Kidney epithelial cell (primary cell): ENCODE data around the gene ZNF860. TPM values are rescaled to one million over a fixed set of nuclear protein-coding genes. Genes with fewer than 3 reads are reported as not detected.
"Not testable (repeated sequence)": the region's sequence is repeated elsewhere in the genome, so short reads cannot be mapped to it uniquely, and the experiment has no call there.

Source experiments
- DNase-seq: peaks from one replicate; pipeline ENCODE4 v3.0.0-alpha.2; 2010; ENCODE audit warnings: low read depth
- H3K27me3 ChIP-seq: 2 replicates; pipeline ENCODE4 v1.6.0; 2011; ENCODE audit warnings: low read length; ENCODE audit not compliant: control insufficient read depth, insufficient read depth
- H3K36me3 ChIP-seq: 2 replicates; pipeline ENCODE4 v1.5.1; 2011; ENCODE audit warnings: low read length; ENCODE audit not compliant: control insufficient read depth, insufficient read depth
- H3K4me3 ChIP-seq: 2 replicates; pipeline ENCODE4 v1.5.1; 2011; ENCODE audit warnings: low read depth, mild to moderate bottlenecking, control low read depth, low read length
- total RNA-seq: library from RNA; depleted of rRNA; stranded (reverse); fragments of >200 nt; gene quantifications from 2 replicates; pipeline ENCODE4 v1.2.3, GENCODE V29; 2015
- TF ChIP-seq, protein P1 (sequence below): IDR thresholded peaks from 2 replicates; pipeline ENCODE4 v1.5.1; 2011; ENCODE audit warnings: mild to moderate bottlenecking, moderate library complexity, low read length, control low read depth, inconsistent platforms; ENCODE audit not compliant: insufficient read depth, poor library complexity, severe bottlenecking

The ZNF860 gene
- total RNA-seq, 1 donor from 2014 or later: 1.3 TPM

DNA sequence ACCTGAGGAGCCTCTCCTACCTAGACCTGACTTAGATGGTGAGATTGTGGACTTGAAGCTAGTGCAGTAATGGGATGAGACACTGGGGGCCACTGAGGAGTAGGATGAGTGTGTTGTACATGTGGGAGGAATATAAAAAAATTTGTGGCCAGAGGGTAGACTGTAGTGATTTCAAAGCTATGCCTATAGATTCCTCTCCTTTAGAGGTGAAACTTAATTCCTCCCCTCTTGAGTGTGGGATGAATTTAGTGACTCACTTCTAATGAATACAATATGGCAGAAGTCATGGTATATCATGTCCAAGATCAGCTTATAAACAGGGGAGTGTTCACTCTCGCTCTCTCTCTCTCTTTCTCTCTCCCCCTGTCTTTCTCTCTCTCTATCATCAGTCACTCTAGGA, 6.7 kb downstream of the ZNF860 start:
- Histone ChIP-seq H3K27me3 (no peaks in the 10 kb centered on the region), H3K4me3 (no peak overlapping the region), H3K36me3 (no peaks in the 10 kb centered on the region)
- DNase-seq: no peak
- TF ChIP-seq, protein P1, sequence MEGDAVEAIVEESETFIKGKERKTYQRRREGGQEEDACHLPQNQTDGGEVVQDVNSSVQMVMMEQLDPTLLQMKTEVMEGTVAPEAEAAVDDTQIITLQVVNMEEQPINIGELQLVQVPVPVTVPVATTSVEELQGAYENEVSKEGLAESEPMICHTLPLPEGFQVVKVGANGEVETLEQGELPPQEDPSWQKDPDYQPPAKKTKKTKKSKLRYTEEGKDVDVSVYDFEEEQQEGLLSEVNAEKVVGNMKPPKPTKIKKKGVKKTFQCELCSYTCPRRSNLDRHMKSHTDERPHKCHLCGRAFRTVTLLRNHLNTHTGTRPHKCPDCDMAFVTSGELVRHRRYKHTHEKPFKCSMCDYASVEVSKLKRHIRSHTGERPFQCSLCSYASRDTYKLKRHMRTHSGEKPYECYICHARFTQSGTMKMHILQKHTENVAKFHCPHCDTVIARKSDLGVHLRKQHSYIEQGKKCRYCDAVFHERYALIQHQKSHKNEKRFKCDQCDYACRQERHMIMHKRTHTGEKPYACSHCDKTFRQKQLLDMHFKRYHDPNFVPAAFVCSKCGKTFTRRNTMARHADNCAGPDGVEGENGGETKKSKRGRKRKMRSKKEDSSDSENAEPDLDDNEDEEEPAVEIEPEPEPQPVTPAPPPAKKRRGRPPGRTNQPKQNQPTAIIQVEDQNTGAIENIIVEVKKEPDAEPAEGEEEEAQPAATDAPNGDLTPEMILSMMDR: no peak

DNA sequence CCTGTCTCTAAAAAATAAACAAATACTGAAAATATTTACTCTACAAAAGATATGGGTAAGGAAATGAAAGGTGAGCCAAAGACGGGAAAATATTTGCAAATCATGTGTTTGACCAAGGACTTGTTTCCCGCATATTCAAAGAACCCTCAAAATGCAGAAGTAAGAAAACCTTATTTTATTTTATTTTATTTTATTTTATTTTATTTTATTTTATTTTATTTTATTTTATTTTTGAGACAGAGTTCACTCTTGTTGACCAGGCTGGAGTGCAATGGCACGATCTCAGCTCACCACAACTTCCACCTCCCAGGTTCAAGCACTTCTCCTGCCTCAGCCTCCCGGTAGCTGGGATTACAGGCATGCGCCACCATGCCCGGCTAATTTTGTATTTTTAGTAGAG, 11.4 kb downstream of the ZNF860 start:
- H3K4me3 ChIP-seq, H3K36me3 ChIP-seq, DNase-seq, H3K27me3 ChIP-seq: not testable (repeated sequence)

DNA sequence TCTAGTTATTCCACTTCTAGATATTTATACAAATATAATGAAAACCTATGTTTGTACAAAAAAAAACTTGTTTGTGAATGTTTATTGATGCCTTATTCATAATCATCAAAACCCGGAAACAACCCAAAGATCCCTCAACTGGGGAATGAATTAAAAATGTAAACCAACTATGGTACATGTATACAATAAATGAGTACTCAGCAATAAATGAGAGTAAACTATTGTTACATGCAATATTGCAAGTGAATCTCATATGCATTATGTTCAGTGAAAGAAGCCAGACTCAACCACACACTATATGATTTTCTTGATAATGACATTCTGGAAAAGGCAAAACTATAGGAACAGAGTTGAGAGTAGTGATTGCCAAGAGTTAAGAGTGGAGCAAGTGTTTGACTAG, 12.3 kb downstream of the ZNF860 start:
- Histone ChIP-seq H3K27me3 (no peaks in the 10 kb centered on the region), H3K4me3 (no peak overlapping the region), H3K36me3 (no peaks in the 10 kb centered on the region)
- TF ChIP-seq, protein P1: no peak
- DNase-seq: no peak

DNA sequence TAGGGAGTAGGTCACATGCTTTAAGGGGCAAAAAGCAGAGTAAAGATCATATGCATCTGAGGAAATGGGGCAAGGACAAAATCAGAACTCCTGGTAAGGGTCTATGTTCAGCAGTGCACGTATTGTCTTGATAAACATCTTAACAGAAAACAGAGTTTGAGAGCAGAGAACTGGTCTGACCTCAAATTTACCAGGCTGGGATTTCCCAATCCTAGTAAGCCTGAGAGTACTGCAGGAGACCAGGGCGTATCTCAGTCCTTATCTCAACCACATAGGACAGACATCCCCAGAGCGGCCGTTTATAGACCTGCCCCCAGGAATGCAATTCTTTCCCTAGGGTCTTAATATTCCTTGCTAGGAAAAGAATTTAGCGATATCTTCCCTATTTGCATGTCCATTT, 13.5 kb downstream of the ZNF860 start:
- not testable (repeated sequence) for H3K27me3 ChIP-seq, DNase-seq, H3K4me3 ChIP-seq, H3K36me3 ChIP-seq

DNA sequence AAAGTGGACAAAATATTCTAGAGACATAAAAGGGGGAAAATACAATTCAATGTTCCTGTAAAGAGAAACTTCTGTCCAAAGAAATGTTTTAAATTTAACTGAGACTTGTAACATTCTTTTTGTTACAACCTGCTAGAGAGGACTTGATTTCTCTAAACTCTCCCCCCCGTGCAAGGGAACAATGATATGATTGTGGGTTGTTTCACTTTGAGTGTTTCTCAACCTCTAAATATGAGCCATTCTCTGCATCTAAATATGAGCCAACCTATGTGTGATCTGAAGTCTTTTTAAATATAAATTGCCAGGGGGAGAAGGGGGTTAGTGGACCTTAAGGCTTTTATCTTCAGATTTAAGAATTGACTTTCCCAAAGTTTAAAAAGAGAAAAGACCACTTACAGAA, 14.6 kb downstream of the ZNF860 start:
- Histone ChIP-seq H3K27me3 (no peaks in the 10 kb centered on the region), H3K4me3 (no peak overlapping the region), H3K36me3 (no peaks in the 10 kb centered on the region)
- TF ChIP-seq, protein P1: no peak
- DNase-seq: no peak

DNA sequence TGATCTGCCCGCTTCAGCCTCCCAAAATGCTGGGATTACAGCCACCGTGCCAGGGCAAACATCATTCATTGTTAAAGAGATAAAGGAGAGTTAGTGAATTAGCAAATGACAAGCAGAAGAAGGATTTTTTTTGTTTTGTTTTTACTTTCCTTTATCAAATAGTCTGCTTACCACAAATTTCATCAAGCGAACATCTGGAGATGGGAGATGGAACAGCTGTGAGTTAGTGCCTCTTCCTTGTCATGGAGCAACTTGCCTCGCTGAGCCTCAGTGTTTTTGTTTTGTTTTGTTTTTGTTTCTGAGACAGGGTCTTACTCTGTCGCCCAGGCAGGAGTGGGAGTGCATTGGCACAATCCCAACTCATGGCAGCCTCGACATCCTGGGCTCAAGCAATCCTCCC, 15.9 kb downstream of the ZNF860 start:
- TF ChIP-seq, protein P1: no peak
- no peak overlapping the region for H3K4me3 ChIP-seq
- H3K27me3 ChIP-seq: no peaks in the 10 kb centered on the region
- no peak for DNase-seq
- H3K36me3 ChIP-seq: no peaks in the 10 kb centered on the region

DNA sequence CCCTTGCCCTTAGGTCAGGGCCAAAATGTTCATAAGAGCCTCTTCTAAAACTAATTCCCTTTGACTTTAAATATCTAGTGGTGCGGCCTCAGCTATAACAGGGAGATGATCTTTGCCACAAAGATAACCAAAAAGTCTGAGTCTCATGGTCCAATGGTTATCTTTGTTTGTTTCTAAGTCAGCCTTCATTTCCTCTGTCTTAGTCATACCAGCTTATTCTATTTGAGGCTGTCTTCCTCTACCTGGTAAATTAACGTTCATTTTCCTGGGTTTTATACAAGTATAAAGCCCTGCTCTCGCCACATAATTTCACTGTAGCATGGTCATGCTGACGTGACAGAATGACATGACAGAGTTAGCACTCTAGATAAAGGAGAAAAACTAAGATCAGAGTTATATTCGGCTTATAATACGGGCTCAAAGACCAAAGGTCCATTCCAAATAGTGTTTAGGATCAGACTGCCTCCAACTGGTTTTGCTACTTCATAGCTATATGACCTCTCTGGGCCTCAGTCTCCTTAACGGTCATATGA, 18.4 kb downstream of the ZNF860 start:
- no peak overlapping the region for H3K4me3 ChIP-seq
- TF ChIP-seq, protein P1: no peak
- no peaks in the 10 kb centered on the region for H3K27me3 ChIP-seq
- DNase-seq: no peak
- H3K36me3 ChIP-seq: no peaks in the 10 kb centered on the region
